Astrocyte (in vitro differentiated cells and primary cell): Measurements from ENCODE around the gene TNIK. TPM values are rescaled to one million over a fixed set of nuclear protein-coding genes. Genes with fewer than 3 reads are reported as not detected.

Experiments used
- DNase-seq: peaks from one replicate; pipeline ENCODE4 v3.0.0-alpha.2; 2010; ENCODE audit warnings: low read depth
- FAIRE-seq: peaks from 2 replicates; lab custom pipeline; 2011; peaks lifted over from hg19 to GRCh38; lab: Jason Lieb, UNC
- H2AFZ ChIP-seq: 2 replicates; pipeline ENCODE4 v1.6.0; 2012; ENCODE audit warnings: low read depth, low read length, inconsistent platforms
- H3K27ac ChIP-seq: 2 replicates; pipeline ENCODE4 v1.5.1; 2011; ENCODE audit warnings: low read depth, low read length, inconsistent platforms
- H3K27me3 ChIP-seq: 2 replicates; pipeline ENCODE4 v1.6.0; 2011; ENCODE audit warnings: low read length, inconsistent platforms; ENCODE audit not compliant: insufficient read depth
- H3K36me3 ChIP-seq: 2 replicates; pipeline ENCODE4 v1.5.1; 2011; ENCODE audit warnings: low read length, inconsistent platforms; ENCODE audit not compliant: insufficient read depth
- H3K4me1 ChIP-seq: 2 replicates; pipeline ENCODE4 v1.5.1; 2011; ENCODE audit warnings: low read length, inconsistent platforms; ENCODE audit not compliant: insufficient read depth
- H3K4me2 ChIP-seq: 2 replicates; pipeline ENCODE4 v1.6.0; 2012; ENCODE audit warnings: low read length, inconsistent platforms
- H3K4me3 ChIP-seq: 2 replicates; pipeline ENCODE4 v1.5.1; 2011; ENCODE audit warnings: low read depth, mild to moderate bottlenecking, low read length, inconsistent platforms; ENCODE audit not compliant: insufficient read depth
- H3K79me2 ChIP-seq: 2 replicates; pipeline ENCODE4 v1.6.0; 2012; ENCODE audit warnings: mild to moderate bottlenecking, low read length, inconsistent platforms; ENCODE audit not compliant: insufficient read depth
- H3K9ac ChIP-seq: 2 replicates; pipeline ENCODE4 v1.6.0; 2012; ENCODE audit warnings: mild to moderate bottlenecking, low read length, inconsistent platforms
- H3K9me3 ChIP-seq: 2 replicates; pipeline ENCODE4 v1.5.1; 2012; ENCODE audit warnings: low read depth, mild to moderate bottlenecking, low read length, inconsistent platforms; ENCODE audit not compliant: insufficient read depth
- H4K20me1 ChIP-seq: 2 replicates; pipeline ENCODE4 v1.6.0; 2012; ENCODE audit warnings: low read length, inconsistent platforms; ENCODE audit not compliant: insufficient read depth
- H3K27ac Mint-ChIP-seq: one replicate; pipeline ENCODE4 v1.8.0; 2021; ENCODE audit warnings: mild to moderate bottlenecking, mixed read lengths; ENCODE audit not compliant: unreplicated experiment
- H3K27me3 Mint-ChIP-seq: one replicate; pipeline ENCODE4 v1.8.0; 2021; ENCODE audit warnings: low read depth, mixed read lengths; ENCODE audit not compliant: unreplicated experiment
- H3K36me3 Mint-ChIP-seq: one replicate; pipeline ENCODE4 v1.8.0; 2021; ENCODE audit warnings: low read depth, mixed read lengths; ENCODE audit not compliant: unreplicated experiment
- H3K4me1 Mint-ChIP-seq: one replicate; pipeline ENCODE4 v1.8.0; 2021; ENCODE audit warnings: low read depth, mixed read lengths; ENCODE audit not compliant: unreplicated experiment
- H3K4me3 Mint-ChIP-seq: one replicate; pipeline ENCODE4 v1.8.0; 2021; ENCODE audit warnings: mild to moderate bottlenecking, moderate library complexity, mixed read lengths; ENCODE audit not compliant: unreplicated experiment
- H3K9me3 Mint-ChIP-seq: one replicate; pipeline ENCODE4 v1.8.0; 2021; ENCODE audit warnings: mild to moderate bottlenecking, mixed read lengths; ENCODE audit not compliant: unreplicated experiment
- EZH2 ChIP-seq: IDR thresholded peaks from 2 replicates; pipeline ENCODE4 v1.6.1; 2012; ENCODE audit warnings: mild to moderate bottlenecking, low read length, inconsistent platforms; ENCODE audit not compliant: insufficient read depth
- total RNA-seq: library from RNA; stranded (reverse); gene quantifications from 2 replicates; pipeline ENCODE4 v1.2.1, GENCODE V29; 2021
- TF ChIP-seq, protein P1 (sequence below): IDR thresholded peaks from 2 replicates; pipeline ENCODE4 v1.5.1; 2011; ENCODE audit warnings: low read depth, mild to moderate bottlenecking, inconsistent platforms, low read length, moderate library complexity; ENCODE audit not compliant: insufficient read depth

Gene TNIK
- total RNA-seq, 1 donor from 2014 or later = 70.0 TPM

DNA sequence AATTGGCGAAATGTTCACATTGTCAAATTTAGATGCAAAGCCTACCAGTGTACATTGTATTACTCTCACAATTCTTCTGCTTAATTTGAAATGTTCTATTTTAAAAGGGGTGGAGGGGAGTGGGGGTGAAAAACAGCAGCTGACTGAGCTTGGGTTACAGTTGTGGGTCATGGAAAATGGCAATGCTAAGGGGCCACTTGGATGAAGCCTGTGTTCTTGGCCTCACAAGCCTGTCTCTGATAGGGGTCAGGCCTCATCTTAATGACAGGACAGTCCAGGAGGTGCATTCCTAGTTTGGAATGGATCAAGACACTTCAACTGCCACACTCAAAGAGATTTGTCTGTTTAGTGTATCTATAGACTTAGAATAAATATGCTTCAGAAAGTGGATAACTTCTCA is 158.2 kb downstream of the TNIK start:
- Mint-ChIP-seq H3K27ac (no peak overlapping the region), H3K4me3 (no peak overlapping the region), H3K36me3 (peaks cover 16% of the 10 kb centered on the region), H3K27me3 (no peaks in the 10 kb centered on the region), H3K9me3 (no peaks in the 10 kb centered on the region), H3K4me1 (peaks cover 30% of the 10 kb centered on the region)
- peaks cover 6% of the 10 kb centered on the region for H4K20me1 ChIP-seq
- H3K36me3 ChIP-seq = no peaks in the 10 kb centered on the region
- TF ChIP-seq EZH2 = no peak
- TF ChIP-seq, protein P1, sequence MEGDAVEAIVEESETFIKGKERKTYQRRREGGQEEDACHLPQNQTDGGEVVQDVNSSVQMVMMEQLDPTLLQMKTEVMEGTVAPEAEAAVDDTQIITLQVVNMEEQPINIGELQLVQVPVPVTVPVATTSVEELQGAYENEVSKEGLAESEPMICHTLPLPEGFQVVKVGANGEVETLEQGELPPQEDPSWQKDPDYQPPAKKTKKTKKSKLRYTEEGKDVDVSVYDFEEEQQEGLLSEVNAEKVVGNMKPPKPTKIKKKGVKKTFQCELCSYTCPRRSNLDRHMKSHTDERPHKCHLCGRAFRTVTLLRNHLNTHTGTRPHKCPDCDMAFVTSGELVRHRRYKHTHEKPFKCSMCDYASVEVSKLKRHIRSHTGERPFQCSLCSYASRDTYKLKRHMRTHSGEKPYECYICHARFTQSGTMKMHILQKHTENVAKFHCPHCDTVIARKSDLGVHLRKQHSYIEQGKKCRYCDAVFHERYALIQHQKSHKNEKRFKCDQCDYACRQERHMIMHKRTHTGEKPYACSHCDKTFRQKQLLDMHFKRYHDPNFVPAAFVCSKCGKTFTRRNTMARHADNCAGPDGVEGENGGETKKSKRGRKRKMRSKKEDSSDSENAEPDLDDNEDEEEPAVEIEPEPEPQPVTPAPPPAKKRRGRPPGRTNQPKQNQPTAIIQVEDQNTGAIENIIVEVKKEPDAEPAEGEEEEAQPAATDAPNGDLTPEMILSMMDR = no peak
- no peak overlapping the region for H3K9ac ChIP-seq
- peaks cover 6% of the 10 kb centered on the region for H3K27me3 ChIP-seq
- H3K9me3 ChIP-seq = no peaks in the 10 kb centered on the region
- FAIRE-seq (no peak), DNase-seq (no peak)
- H3K79me2 ChIP-seq = no peaks in the 10 kb centered on the region
- H3K4me3 ChIP-seq = no peak overlapping the region
- H2AFZ ChIP-seq = no peak overlapping the region
- H3K4me2 ChIP-seq = no peak overlapping the region
- peaks cover 7% of the 10 kb centered on the region for H3K4me1 ChIP-seq
- no peak overlapping the region for H3K27ac ChIP-seq

DNA sequence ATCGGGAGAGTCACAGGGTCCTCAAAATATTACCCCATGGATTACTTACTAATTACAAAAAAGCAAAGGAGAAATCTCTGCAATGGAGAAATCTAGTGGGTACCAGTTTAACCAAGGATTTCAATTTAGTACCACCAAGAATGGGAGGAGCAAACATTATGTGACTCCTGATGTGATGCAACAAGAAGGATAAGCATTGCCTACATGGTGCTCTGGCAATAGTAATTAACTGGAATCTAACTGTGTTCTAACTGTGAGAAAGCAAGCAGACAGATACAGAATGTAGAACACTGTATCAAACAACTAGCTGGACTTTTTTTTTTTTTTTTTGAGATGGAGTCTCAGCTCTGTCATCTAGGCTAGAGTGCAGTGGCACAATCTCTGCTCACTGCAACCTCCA is 159.2 kb downstream of the TNIK start:
- Histone ChIP-seq H3K27me3 (peaks cover 6% of the 10 kb centered on the region), H3K9ac (no peak overlapping the region), H3K36me3 (no peaks in the 10 kb centered on the region), H3K9me3 (no peaks in the 10 kb centered on the region), H3K79me2 (no peaks in the 10 kb centered on the region), H3K27ac (no peak overlapping the region), H4K20me1 (peaks cover 6% of the 10 kb centered on the region), H3K4me3 (no peak overlapping the region), H3K4me1 (no peaks in the 10 kb centered on the region), H2AFZ (no peak overlapping the region), H3K4me2 (no peak overlapping the region)
- peaks cover 32% of the 10 kb centered on the region for H3K4me1 Mint-ChIP-seq
- H3K9me3 Mint-ChIP-seq = no peaks in the 10 kb centered on the region
- no peaks in the 10 kb centered on the region for H3K27me3 Mint-ChIP-seq
- H3K27ac Mint-ChIP-seq = no peak overlapping the region
- no peak overlapping the region for H3K4me3 Mint-ChIP-seq
- no peak for DNase-seq
- TF ChIP-seq EZH2 = no peak
- TF ChIP-seq, protein P1 = no peak
- no peak for FAIRE-seq
- peaks cover 16% of the 10 kb centered on the region for H3K36me3 Mint-ChIP-seq

- Mint-ChIP-seq H3K27ac (no peak overlapping the region), H3K4me3 (no peak overlapping the region), H3K9me3 (no peaks in the 10 kb centered on the region), H3K4me1 (peaks cover 35% of the 10 kb centered on the region), H3K36me3 (peaks cover 13% of the 10 kb centered on the region), H3K27me3 (no peaks in the 10 kb centered on the region)
- Histone ChIP-seq H3K9ac (no peak overlapping the region), H3K4me2 (no peak overlapping the region), H3K9me3 (no peaks in the 10 kb centered on the region), H3K4me3 (no peak overlapping the region), H4K20me1 (no peaks in the 10 kb centered on the region), H3K27ac (no peak overlapping the region), H3K27me3 (peaks cover 3% of the 10 kb centered on the region), H3K79me2 (no peaks in the 10 kb centered on the region), H2AFZ (no peak overlapping the region), H3K36me3 (no peaks in the 10 kb centered on the region), H3K4me1 (no peaks in the 10 kb centered on the region)
- FAIRE-seq (no peak), DNase-seq (no peak)
- TF ChIP-seq, protein P1 = no peak
- no peak for TF ChIP-seq EZH2
These were observed 162.3 kb downstream of the TNIK start for GRCh38 chr3:171297951-171298350.
